GM12873 (cell line): ENCODE results near the gene FBXL13.

Source experiments
- TF ChIP-seq, protein P1 (sequence below): IDR thresholded peaks from 2 replicates; pipeline ENCODE4 v1.5.1; 2012; ENCODE audit warnings: low read depth, mild to moderate bottlenecking, moderate library complexity, low read length, control low read depth; ENCODE audit not compliant: insufficient read depth; ENCODE audit errors: missing control alignments

FBXL13 gene

DNA sequence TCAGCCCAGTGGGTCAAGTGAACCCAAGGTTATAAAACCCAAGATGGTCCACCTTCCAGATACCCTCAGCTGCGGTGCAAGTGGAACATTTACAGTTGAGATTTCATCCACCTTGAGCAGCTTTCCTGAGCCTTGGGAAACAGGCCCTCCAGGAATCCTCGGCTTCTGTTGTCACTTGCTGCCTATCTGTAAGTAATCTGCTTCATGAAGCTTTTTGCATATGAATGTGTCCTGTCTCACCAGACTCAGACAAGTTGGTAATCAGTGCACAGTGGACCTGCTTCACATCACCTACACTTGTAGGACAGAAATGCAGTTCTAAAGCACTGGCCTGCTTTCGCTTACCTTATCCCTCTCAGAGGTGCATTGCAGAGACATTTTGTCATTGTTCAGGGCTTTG lies 245.5 kb downstream of the FBXL13 start:
- TF ChIP-seq, protein P1, sequence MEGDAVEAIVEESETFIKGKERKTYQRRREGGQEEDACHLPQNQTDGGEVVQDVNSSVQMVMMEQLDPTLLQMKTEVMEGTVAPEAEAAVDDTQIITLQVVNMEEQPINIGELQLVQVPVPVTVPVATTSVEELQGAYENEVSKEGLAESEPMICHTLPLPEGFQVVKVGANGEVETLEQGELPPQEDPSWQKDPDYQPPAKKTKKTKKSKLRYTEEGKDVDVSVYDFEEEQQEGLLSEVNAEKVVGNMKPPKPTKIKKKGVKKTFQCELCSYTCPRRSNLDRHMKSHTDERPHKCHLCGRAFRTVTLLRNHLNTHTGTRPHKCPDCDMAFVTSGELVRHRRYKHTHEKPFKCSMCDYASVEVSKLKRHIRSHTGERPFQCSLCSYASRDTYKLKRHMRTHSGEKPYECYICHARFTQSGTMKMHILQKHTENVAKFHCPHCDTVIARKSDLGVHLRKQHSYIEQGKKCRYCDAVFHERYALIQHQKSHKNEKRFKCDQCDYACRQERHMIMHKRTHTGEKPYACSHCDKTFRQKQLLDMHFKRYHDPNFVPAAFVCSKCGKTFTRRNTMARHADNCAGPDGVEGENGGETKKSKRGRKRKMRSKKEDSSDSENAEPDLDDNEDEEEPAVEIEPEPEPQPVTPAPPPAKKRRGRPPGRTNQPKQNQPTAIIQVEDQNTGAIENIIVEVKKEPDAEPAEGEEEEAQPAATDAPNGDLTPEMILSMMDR, result no peak

DNA sequence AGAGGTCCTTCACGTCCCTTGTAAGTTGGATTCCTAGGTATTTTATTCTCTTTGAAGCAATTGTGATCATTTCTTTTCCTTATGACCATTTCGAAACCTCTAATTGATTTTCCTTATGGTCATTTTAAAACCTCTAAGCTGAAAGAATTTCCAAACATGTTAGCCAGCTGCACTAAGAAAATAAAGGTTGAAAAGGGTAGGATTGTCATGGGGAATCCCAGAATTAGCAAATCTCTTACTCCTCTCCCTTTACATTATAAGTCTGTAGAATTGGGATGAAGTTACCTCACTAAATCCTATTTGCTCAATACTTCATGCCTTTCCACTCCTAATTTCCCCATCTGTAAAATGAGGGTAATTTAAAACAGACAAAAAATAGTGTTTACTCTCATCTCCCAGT lies 246.3 kb downstream of the FBXL13 start:
- TF ChIP-seq, protein P1, result no peak

DNA sequence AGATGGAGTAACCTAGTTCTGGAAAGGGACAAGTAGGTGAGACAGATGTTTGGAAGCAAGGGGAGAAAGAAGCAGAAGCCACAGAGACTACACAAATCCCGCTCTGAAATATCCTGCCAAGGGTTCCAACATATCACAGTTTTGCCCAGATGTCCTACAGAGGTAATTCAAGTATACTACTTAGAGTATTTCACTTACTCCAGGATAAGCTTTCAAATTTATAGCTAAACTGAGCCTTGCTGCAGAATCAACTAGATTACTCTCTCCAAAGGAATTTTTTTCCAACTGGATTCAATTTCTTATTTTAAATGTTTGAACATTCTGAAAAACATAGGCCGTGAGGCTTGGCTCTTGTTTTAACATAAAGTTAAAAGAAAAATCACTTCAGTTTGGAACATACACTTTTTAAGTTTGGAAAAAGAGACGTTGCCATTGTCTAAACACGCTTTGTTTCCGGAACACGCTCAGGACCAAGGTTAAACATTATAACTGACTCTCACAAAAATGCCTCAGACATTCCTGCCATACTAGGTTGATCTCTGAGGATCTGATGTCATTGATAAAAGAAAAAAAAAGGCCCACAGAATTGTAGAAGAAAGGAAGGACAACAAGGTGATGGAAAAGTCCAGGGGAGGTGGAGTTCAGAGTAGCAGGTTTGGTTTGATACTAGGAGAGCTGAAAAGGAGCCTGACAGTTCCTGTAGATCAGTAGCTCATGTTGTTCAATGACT lies 251.0 kb downstream of the FBXL13 start:
- TF ChIP-seq, protein P1, result no peak

DNA sequence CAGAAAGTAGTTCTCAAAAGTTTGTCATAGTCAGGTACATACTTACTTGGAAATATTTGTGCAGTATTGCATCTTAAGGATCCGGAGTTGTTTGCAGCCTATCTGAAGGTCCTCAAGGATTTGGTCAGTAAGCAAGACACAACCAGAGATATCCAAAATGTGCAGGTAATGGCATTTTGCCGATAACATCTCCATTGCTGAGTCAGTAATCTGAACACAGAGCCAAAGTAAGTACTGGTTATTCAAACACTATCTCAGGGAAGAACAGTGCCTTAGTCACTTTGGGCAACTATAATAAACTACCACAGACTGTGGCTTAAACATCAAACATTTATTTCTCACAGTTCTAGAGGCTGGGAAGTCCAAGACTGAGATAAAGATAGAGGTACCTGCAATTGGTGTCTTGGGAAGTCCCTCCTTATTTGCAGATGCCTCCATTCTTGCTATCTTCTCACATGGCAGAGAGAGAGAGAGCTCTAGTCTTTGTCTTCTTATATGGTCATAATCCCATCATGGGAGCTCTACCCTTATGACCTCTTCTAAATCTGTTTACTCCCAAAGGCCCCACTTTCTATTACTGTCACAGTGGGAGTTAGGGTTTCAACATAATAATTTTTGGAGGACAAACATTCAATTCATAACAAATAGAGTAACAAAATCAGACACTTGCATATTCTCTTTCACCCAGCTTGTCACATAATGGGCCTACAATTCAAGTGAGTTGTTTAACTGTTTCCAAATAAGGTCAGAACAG lies 252.4 kb downstream of the FBXL13 start:
- TF ChIP-seq, protein P1, result no peak

DNA sequence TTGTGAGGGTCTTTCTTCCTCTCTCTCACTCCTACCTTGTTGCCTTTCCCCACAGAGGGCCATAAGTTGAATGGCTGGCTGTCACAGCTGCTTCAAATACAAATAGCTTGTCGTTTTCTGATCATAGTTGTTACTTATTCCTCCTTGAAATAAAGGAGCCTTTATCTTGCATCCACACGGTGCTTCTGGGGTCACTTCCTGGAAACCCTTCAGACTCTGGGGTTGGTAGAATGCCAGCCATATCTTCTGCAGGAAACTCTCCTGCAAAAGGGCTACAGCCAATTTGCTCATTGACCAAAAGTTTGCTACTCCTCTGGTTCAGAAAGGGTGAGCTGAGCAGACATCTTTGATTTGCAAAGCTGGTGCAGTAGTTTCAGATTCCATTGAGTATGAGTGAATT lies 255.4 kb downstream of the FBXL13 start:
- TF ChIP-seq, protein P1, result no peak

DNA sequence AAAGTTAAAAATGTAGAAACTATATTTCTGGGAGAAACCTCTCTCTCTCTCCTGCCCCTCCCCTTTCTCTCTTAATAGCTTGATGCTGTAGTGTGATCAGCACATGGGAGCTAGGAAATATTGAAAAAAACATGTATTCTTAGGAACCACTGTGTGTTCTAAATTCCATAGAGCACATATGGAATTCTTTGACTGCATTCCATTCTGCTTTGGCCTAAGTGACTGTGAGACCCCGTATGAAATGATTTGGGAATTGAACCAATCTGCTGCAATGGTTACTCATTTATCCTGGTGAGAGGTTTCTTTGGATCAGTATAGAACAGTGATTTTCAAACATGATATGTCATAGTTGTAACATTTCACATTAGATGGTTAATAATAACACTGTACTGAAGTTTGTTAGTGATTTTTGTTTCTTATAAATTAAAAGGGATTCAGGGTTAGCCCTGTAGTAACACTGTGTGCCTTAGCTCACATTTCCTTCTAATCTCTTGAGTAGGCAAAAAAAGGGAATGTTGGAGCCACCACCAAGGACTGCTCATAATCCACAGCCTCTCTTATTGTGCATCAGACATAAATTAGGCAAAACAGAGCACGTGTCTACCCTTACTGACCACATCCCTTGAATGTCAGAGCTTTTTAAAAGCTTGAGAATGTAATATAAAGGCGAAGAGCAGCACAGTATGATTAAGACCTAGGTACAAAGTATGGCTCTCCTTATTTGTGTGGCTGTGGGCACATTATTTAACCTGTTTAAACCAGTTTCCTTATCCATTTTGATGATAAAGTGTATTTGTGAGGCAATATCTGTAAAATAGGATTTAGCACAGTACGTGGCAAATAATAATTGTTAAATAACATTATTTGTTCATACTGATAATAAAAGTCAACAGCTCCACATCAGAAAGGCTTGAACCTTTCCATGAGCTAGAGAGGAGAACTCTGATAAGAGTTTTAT lies 256.7 kb downstream of the FBXL13 start:
- TF ChIP-seq, protein P1, result no peak
